Breast epithelium (tissue), 3 donors: ENCODE measurements around the gene MED22.
"Not testable (repeated sequence)": the region's sequence is repeated elsewhere in the genome, so short reads cannot be mapped to it uniquely, and the experiment has no call there.

Source experiments
- CTCF ChIP-seq, 3 donors: fragments of 450-650 bp; IDR thresholded peaks; one replicate each; pipeline ENCODE4 v1.5.1; 2016 to 2017; ENCODE audit warnings: antibody characterized with exemption in 3 of 3, mild to moderate bottlenecking in 3 of 3, moderate library complexity in 3 of 3
- POLR2A ChIP-seq: fragments of 450-650 bp; IDR thresholded peaks from one replicate; pipeline ENCODE4 v1.6.1; 2016; ENCODE audit warnings: antibody characterized with exemption, mild to moderate bottlenecking, moderate library complexity
- POLR2AphosphoS5 ChIP-seq, 3 donors: sonication (generic); formaldehyde crosslinking; IDR thresholded peaks; one replicate each; pipeline ENCODE4 v1.6.1; 2017; ENCODE audit warnings: antibody characterized with exemption in 3 of 3

- not testable (repeated sequence) for TF ChIP-seq POLR2AphosphoS5 (IDR thresholded peaks at IDR 0.05); CTCF (IDR thresholded peaks at IDR 0.05); POLR2A
Observed at GRCh38 chr9:133391449-133391848, 43.5 kb upstream of the MED22 start.
